Measurements from ENCODE around the gene SGF29. TPM values are rescaled to one million over a fixed set of nuclear protein-coding genes. Genes with fewer than 3 reads are reported as not detected.
"Not testable (repeated sequence)": the region's sequence is repeated elsewhere in the genome, so short reads cannot be mapped to it uniquely, and the experiment has no call there.

Gene SGF29
- total RNA-seq, 1 experiment from 2014 or later = 4.7 TPM

GRCh38 chr16:28574925-28575324, 21.2 kb downstream of the SGF29 start:
- no peak for DNase-seq
- no peaks in the 10 kb centered on the region; the same call in 1 of the 2 replicates for H3K36me3 ChIP-seq
- H3K27me3 ChIP-seq = no peaks in the 10 kb centered on the region
- H3K4me3 ChIP-seq = no peak overlapping the region
- H3K9me3 ChIP-seq = no peaks in the 10 kb centered on the region

GRCh38 chr16:28575446-28576109, 21.9 kb downstream of the SGF29 start:
- no peaks in the 10 kb centered on the region for H3K27me3 ChIP-seq
- no peaks in the 10 kb centered on the region for H3K9me3 ChIP-seq
- no peak overlapping the region for H3K4me3 ChIP-seq
- no peak for DNase-seq
- no peaks in the 10 kb centered on the region; the same call in 1 of the 2 replicates for H3K36me3 ChIP-seq

- no peaks in the 10 kb centered on the region for H3K27me3 ChIP-seq
- H3K4me3 ChIP-seq = no peak overlapping the region
- H3K36me3 ChIP-seq = peaks cover 4% of the 10 kb centered on the region
- no peaks in the 10 kb centered on the region for H3K9me3 ChIP-seq
- DNase-seq = no peak
These were observed 27.1 kb downstream of the SGF29 start for GRCh38 chr16:28580726-28581315.

- no peak for DNase-seq
- Histone ChIP-seq H3K27me3 (no peaks in the 10 kb centered on the region), H3K36me3 (peaks cover 7% of the 10 kb centered on the region), H3K9me3 (no peaks in the 10 kb centered on the region), H3K4me3 (no peak overlapping the region)
These were observed 32.0 kb downstream of the SGF29 start for GRCh38 chr16:28585674-28586073.

DNA sequence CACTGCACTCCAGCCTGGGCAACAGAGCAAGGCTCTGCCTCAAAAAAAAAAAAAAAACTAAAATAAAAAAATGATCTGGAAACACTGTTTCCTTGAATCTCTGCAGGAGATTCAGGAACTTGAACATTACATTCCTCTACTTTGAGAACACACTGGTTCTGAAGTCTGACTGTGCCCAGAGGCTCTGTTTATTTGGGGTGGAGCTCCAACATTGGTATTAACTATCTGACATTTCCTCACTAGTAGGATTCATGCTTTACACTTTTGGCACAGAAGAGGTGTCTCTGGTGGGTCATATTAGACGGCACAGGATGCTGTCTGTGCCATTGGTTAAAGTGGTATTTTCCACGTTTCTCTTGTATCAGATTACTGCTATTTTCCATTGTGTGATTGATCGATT, 32.7 kb downstream of the SGF29 start:
- Histone ChIP-seq H3K27me3 (no peaks in the 10 kb centered on the region), H3K4me3 (no peak overlapping the region), H3K36me3 (peaks cover 12% of the 10 kb centered on the region), H3K9me3 (no peaks in the 10 kb centered on the region)
- DNase-seq = no peak

GRCh38 chr16:28587386-28587785, 33.7 kb downstream of the SGF29 start:
- DNase-seq = peak; percentile 60
- no peaks in the 10 kb centered on the region for H3K27me3 ChIP-seq

DNA sequence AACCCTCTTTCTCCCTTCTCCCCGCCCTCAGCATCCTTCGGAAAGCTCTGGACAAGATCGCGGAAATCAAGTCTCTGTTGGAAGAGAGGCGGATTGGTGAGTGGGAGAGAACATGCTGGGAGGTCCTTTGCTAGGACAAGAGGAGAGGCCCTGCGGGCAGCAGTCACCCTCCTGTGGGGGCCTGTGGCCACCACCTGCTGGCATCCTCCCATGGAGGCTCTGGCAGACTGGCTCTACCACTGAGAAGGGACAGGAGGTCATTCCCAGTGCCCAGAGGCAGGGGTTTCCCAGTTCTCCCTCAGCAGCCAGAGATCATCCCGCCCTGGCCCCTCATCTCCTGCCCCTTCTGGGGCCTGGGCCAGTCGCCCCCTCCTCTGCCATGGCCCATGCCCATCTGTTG, 35.3 kb downstream of the SGF29 start:
- H3K36me3 ChIP-seq = peaks cover 12% of the 10 kb centered on the region
- no peaks in the 10 kb centered on the region for H3K9me3 ChIP-seq
- DNase-seq = no peak
- H3K27me3 ChIP-seq = no peaks in the 10 kb centered on the region
- no peak overlapping the region for H3K4me3 ChIP-seq

More at GRCh38 chr16:28587386-28587785, 33.7 kb downstream of the SGF29 start:
- Histone ChIP-seq H3K9me3 (no peaks in the 10 kb centered on the region), H3K4me3 (no peak overlapping the region), H3K36me3 (peaks cover 12% of the 10 kb centered on the region)

DNA sequence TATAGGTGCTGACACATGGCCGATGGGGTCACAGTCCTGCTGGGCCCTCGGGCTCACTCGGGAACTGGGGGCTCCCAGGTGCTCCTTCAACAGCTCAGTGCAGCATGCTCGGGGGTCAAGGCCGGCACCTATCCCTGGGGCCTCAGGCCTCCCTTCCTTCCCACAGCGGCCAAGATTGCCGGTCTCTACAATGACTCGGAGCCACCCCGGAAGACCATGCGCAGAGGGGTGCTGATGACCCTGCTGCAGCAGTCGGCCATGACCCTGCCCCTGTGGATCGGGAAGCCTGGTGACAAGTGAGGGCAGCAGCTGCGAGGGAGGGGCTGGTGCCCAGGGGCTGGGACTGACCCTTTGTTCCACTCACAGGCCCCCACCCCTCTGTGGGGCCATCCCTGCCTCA, 36.2 kb downstream of the SGF29 start:
- H3K36me3 ChIP-seq = peaks cover 12% of the 10 kb centered on the region
- H3K27me3 ChIP-seq = no peaks in the 10 kb centered on the region
- no peaks in the 10 kb centered on the region for H3K9me3 ChIP-seq
- no peak for DNase-seq
- no peak overlapping the region for H3K4me3 ChIP-seq

- H3K27me3 ChIP-seq = no peaks in the 10 kb centered on the region
- no peak for DNase-seq
- H3K4me3 ChIP-seq = no peak overlapping the region
- H3K36me3 ChIP-seq = peaks cover 8% of the 10 kb centered on the region
- H3K9me3 ChIP-seq = no peaks in the 10 kb centered on the region
These were observed 36.9 kb downstream of the SGF29 start for GRCh38 chr16:28590384-28591340.

DNA sequence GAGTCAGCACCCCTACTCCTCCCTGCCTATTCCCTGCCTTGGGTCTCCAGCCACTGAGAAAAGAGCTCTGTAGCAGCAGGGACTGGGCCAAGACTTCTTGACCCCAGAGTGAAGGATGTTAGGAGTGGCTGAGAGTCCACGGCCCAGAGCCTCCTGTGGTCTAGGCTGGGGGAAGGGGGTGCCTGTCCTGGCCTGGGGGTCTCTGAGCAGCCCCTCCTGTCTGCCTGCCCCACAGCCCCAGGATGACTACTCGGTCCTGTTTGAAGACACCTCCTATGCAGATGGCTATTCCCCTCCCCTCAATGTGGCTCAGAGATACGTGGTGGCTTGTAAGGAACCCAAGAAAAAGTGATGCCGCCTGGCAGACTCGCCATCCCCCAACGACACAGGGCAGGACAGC, 37.6 kb downstream of the SGF29 start:
- no peak overlapping the region for H3K4me3 ChIP-seq

DNA sequence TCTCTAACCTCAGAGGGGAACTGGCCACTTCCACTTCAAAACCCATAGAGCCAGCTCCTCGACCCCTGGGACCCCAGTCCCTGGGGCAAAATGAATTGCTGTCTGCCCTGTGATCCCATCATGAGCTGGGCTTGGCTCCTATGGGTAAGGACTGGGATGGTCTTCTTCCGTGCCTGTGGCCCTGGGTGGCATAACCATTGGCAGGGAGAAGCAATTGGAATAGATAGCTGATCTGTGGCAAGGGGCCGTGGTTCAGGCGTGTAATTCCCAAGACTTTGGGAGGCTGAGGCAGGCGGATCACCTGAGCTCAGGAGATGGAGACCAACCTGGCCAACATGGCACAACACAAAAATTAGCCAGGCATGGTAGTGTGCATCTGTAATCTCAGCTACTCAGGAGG, 38.8 kb downstream of the SGF29 start:
- DNase-seq = no peak
- peaks cover 5% of the 10 kb centered on the region; the same call in 1 of the 2 replicates for H3K36me3 ChIP-seq
- no peaks in the 10 kb centered on the region for H3K27me3 ChIP-seq
- H3K4me3 ChIP-seq = no peak overlapping the region
- H3K9me3 ChIP-seq = no peaks in the 10 kb centered on the region

More for the DNA sequence above, 37.6 kb downstream of the SGF29 start:
- DNase-seq = no peak
- H3K36me3 ChIP-seq = peaks cover 5% of the 10 kb centered on the region; the same call in 1 of the 2 replicates
- no peaks in the 10 kb centered on the region for H3K27me3 ChIP-seq
- no peaks in the 10 kb centered on the region for H3K9me3 ChIP-seq

DNA sequence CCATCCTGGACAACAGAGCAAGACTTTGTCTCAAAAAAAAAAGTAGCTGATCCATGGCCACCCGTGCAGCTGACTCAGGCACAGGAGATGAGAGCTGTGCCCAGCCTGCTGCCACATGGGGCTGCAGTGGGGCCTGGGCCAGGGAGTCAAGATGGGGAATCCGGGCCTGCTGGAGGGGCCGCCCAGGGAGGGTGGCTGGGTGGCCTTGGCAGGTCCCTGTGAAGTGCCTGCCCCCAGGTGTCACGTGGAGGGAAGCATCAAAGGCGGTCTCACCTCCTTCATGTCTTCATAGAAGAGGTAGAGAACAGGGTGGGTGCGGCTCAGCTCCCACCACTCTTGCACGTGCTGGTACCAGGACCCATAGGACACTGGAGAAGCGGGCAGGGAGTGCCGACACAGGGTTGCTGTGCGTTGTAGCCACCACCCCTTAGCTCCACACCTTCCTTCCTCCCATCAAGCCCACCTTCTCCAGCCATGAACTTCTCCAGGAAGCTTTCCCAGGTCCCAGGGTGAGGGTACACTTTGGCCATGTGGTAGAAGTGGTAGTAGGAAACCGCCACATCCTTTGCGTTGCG, 39.3 kb downstream of the SGF29 start:
- Histone ChIP-seq H3K9me3 (no peaks in the 10 kb centered on the region), H3K36me3 (peaks cover 5% of the 10 kb centered on the region; the same call in 1 of the 2 replicates), H3K27me3 (no peaks in the 10 kb centered on the region), H3K4me3 (no peak overlapping the region)
- DNase-seq = no peak

DNA sequence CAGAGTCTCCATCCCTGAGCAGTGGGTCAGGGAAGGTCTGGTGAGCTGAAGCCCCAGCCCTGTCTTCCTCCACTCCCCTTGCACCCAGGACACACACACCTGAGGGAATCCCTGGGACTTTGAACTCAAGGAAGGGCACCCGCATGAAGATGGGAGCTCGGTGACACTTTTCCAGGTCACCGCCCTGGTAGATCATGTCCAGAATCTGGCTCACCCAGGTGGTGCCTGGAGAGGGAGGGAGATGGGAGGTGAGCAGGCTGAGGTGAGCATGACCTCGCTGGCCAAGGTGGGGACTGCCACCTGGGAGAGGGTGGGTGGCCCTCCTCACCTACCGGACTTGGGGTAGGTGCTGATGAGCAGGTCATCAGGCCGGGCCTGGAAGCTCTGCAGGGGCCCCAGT, 41.7 kb downstream of the SGF29 start:
- not testable (repeated sequence) for H3K27me3 ChIP-seq, H3K9me3 ChIP-seq, DNase-seq, H3K4me3 ChIP-seq, H3K36me3 ChIP-seq

GRCh38 chr16:28596115-28596630, 42.5 kb downstream of the SGF29 start:
- DNase-seq = no peak
- no peaks in the 10 kb centered on the region for H3K27me3 ChIP-seq
- H3K4me3 ChIP-seq = no peak overlapping the region
- H3K9me3 ChIP-seq = no peaks in the 10 kb centered on the region
- H3K36me3 ChIP-seq = peaks cover under 1% of the 10 kb centered on the region; the same call in 1 of the 2 replicates

DNA sequence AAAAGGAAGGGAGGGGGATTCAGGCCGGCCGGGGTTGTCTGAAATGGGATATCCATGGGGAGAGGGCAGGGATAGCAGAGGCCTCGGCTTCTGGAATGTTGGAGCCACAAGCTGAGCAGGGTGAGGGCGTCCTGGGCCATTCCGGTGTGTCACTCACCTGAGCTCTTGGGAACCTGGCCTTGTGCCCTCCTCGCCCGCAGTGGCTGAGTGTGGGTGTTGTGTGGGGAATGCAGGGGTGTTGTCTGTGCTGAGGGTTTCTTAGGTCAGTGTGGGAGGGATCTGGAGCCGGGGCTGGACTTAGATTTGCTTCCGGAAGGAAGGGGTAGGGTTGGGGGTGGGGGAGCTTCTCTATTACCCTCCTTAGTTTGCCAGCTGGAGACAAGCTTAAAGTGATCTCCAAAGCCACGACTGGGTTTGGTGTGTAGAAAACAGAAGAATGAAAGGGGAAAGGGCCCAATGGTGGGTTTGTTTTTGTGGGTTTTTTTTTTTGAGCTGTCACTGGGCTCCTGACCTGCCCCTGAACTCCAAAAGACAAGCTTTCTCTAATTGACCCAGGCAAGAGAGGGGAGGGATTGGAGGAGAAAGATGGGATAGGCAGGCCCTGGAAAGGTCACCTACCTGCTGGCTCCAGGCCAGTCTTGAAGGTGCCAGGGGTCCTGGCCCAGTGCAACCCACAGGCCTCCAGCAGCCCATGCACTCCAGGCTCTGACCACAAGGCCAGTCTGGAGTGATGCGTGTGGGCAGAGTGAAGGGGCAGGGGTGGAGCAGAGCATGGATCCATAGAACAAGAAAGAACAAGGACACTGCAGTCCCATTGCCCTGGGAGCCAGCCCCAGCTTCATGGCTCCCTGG, 43.3 kb downstream of the SGF29 start, which contains the start of gene SULT1A2:
SULT1A2 (minus strand) TSS at position 211 of the 852 bp plus-strand sequence. CDS start 1,120 bp downstream, outside the sequence.
- no peaks in the 10 kb centered on the region for H3K27me3 ChIP-seq
- no peak within 1 kb of the TSS for H3K4me3 ChIP-seq
- no peaks in the 10 kb centered on the region for H3K36me3 ChIP-seq
- no peaks in the 10 kb centered on the region for H3K9me3 ChIP-seq
- no peak for DNase-seq

Measured in MG63 (cell line).